Esophagus muscularis mucosa (tissue), 4 donors: ENCODE results near the gene RFPL1.

Experiments
- EP300 ChIP-seq: sonication (generic); formaldehyde crosslinking; IDR thresholded peaks from one replicate; pipeline ENCODE4 v1.6.1; 2017; ENCODE audit warnings: antibody characterized with exemption
- POLR2AphosphoS5 ChIP-seq, 2 donors: sonication (generic); formaldehyde crosslinking; IDR thresholded peaks; one replicate each; pipeline ENCODE4 v1.6.1; 2017; ENCODE audit warnings: antibody characterized with exemption in 2 of 2
- TF ChIP-seq, protein P1 (sequence below), 3 experiments: fragments of 200-600 bp in 2 of 3; fragments of 450-650 bp in 1 of 3; sonication (generic) in 2 of 3; IDR thresholded peaks; one replicate each; pipeline ENCODE4 v1.5.1; 2017 to 2019; ENCODE audit warnings: antibody characterized with exemption in 3 of 3, mild to moderate bottlenecking in 2 of 3, moderate library complexity in 1 of 3

- TF ChIP-seq, protein P1, sequence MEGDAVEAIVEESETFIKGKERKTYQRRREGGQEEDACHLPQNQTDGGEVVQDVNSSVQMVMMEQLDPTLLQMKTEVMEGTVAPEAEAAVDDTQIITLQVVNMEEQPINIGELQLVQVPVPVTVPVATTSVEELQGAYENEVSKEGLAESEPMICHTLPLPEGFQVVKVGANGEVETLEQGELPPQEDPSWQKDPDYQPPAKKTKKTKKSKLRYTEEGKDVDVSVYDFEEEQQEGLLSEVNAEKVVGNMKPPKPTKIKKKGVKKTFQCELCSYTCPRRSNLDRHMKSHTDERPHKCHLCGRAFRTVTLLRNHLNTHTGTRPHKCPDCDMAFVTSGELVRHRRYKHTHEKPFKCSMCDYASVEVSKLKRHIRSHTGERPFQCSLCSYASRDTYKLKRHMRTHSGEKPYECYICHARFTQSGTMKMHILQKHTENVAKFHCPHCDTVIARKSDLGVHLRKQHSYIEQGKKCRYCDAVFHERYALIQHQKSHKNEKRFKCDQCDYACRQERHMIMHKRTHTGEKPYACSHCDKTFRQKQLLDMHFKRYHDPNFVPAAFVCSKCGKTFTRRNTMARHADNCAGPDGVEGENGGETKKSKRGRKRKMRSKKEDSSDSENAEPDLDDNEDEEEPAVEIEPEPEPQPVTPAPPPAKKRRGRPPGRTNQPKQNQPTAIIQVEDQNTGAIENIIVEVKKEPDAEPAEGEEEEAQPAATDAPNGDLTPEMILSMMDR (IDR thresholded peaks at IDR 0.05) = no peak
- TF ChIP-seq EP300 = no peak
- TF ChIP-seq POLR2AphosphoS5 (IDR thresholded peaks at IDR 0.05) = no peak
Observed at GRCh38 chr22:29397791-29398190, 40.6 kb upstream of the RFPL1 start.
